OCI-LY7 (cell line): ENCODE data around the gene SNX25. TPM values are rescaled to one million over a fixed set of nuclear protein-coding genes. Genes with fewer than 3 reads are reported as not detected.
"Not testable (repeated sequence)": the region's sequence is repeated elsewhere in the genome, so short reads cannot be mapped to it uniquely, and the experiment has no call there.

Source experiments
- BruUV-seq: library from RNA; stranded (reverse); fragments of 400-500 nt; replicated peaks from 2 replicates; lab custom pipeline; 2021; lab: Mats Ljungman, UMichigan
- CTCF ChIA-PET: fragments of 300-600 bp; sonication (Branson Sonifier 250); formaldehyde crosslinking; loops from one replicate; lab custom pipeline; 2022; ENCODE audit warnings: antibody characterized with exemption; ENCODE audit not compliant: unreplicated experiment; lab: Charles Lee
- POLR2A ChIA-PET: fragments of 300-600 bp; sonication (Branson Sonifier 250); formaldehyde crosslinking; loops from one replicate; lab custom pipeline; 2022; ENCODE audit warnings: antibody characterized with exemption; lab: Charles Lee
- DNase-seq: peaks from one replicate; pipeline ENCODE4 v3.0.0-alpha.2; 2015; ENCODE audit warnings: low spot score
- H2AFZ ChIP-seq: fragments of 200-600 bp; sonication (generic), shearing (Covaris generic); 2 replicates; pipeline ENCODE4 v1.6.1; 2014; ENCODE audit warnings: mild to moderate bottlenecking, antibody characterized with exemption, low read length, moderate library complexity
- H3K27ac ChIP-seq: fragments of 200-600 bp; sonication (generic); 2 replicates; pipeline ENCODE4 v1.5.1; 2014; ENCODE audit warnings: mixed run types, low read depth, mild to moderate bottlenecking, moderate library complexity, low read length, inconsistent platforms; ENCODE audit not compliant: poor library complexity, severe bottlenecking
- H3K36me3 ChIP-seq: fragments of 200-600 bp; sonication (generic); 2 replicates; pipeline ENCODE4 v1.6.1; 2014; ENCODE audit warnings: mild to moderate bottlenecking, antibody characterized with exemption, low read length, moderate library complexity, mixed read lengths; ENCODE audit not compliant: insufficient read depth
- H3K4me1 ChIP-seq: fragments of 200-600 bp; sonication (generic); 2 replicates; pipeline ENCODE4 v1.5.1; 2014; ENCODE audit warnings: mild to moderate bottlenecking, low read length; ENCODE audit not compliant: insufficient read depth, poor library complexity, severe bottlenecking
- H3K4me2 ChIP-seq: fragments of 200-600 bp; sonication (generic); 2 replicates; pipeline ENCODE4 v1.6.1; 2014; ENCODE audit warnings: mild to moderate bottlenecking, low read length
- H3K4me3 ChIP-seq: fragments of 200-600 bp; sonication (generic); 2 replicates; pipeline ENCODE4 v1.5.1; 2014; ENCODE audit warnings: mild to moderate bottlenecking, low read depth, low read length; ENCODE audit not compliant: poor library complexity, severe bottlenecking
- H3K79me2 ChIP-seq: fragments of 200-600 bp; sonication (generic); 2 replicates; pipeline ENCODE4 v1.6.1; 2016; ENCODE audit warnings: low read depth, mild to moderate bottlenecking, low read length, moderate library complexity, mixed read lengths; ENCODE audit not compliant: insufficient read depth
- H3K9me2 ChIP-seq: fragments of 200-600 bp; sonication (generic); 2 replicates; pipeline ENCODE4 v1.6.1; 2016; ENCODE audit warnings: mild to moderate bottlenecking, low read length, mixed read lengths; ENCODE audit not compliant: insufficient read depth
- H3K9me3 ChIP-seq: fragments of 200-600 bp; sonication (generic); 2 replicates; pipeline ENCODE4 v1.6.1; 2014; ENCODE audit warnings: mild to moderate bottlenecking, mixed run types, low read length, mixed read lengths
- H4K20me1 ChIP-seq: fragments of 200-600 bp; sonication (generic); 2 replicates; pipeline ENCODE4 v1.6.1; 2014; ENCODE audit warnings: mild to moderate bottlenecking, antibody characterized with exemption, low read length, moderate library complexity, mixed read lengths; ENCODE audit not compliant: insufficient read depth
- EZH2phosphoT487 ChIP-seq: fragments of 200-600 bp; sonication (generic); IDR thresholded peaks from 2 replicates; pipeline ENCODE4 v1.6.1; 2018; ENCODE audit warnings: low read depth, borderline replicate concordance, mild to moderate bottlenecking, mixed run types, antibody characterized with exemption, low read length, moderate library complexity, mixed read lengths
- intact Hi-C: fragments of 100-400 bp; cut with micrococcal nuclease; formaldehyde crosslinking; loops from one replicate; pipeline ENCODE4 v1.10.0; 2022; ENCODE audit not compliant: unreplicated experiment
- total RNA-seq, 2 experiments: library from RNA; depleted of rRNA in 1 of 2; stranded (reverse); fragments of >200 nt in 1 of 2; shearing (Covaris generic) in 1 of 2; gene quantifications; 2 replicates each; pipeline ENCODE4 v1.2.3, GENCODE V29; 2014 to 2022
- TF ChIP-seq, protein P1 (sequence below): fragments of 200-600 bp; sonication (generic); conservative IDR thresholded peaks from 2 replicates; pipeline ENCODE4 v1.5.1; 2014; ENCODE audit warnings: mild to moderate bottlenecking, antibody characterized with exemption, low read length, moderate library complexity, mixed read lengths

SNX25 gene
- total RNA-seq, 2 experiments from 2014 or later = 33.7 to 55.6 TPM

DNA sequence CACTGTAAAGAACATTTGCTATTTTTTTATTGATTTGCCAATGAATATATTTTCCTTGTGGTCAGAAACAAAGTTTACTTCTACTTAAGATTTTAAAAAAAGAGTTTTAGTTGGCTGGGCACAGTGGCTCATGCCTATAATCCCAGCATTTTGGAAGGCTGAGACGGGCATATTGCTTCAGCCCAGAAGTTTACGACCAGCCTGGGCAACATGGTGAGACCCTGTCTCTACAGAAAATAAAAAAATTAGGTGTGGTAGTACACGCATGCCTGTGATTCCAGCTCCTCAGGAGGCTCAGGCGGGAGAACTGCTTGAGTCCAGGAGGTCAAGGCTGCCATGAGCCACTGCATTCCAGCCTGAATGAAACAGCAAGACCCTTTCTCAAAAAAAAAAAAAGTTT lies 149.6 kb downstream of the SNX25 start:
- no peak for DNase-seq
- no TSS peak for BruUV-seq
- TF ChIP-seq, protein P1, sequence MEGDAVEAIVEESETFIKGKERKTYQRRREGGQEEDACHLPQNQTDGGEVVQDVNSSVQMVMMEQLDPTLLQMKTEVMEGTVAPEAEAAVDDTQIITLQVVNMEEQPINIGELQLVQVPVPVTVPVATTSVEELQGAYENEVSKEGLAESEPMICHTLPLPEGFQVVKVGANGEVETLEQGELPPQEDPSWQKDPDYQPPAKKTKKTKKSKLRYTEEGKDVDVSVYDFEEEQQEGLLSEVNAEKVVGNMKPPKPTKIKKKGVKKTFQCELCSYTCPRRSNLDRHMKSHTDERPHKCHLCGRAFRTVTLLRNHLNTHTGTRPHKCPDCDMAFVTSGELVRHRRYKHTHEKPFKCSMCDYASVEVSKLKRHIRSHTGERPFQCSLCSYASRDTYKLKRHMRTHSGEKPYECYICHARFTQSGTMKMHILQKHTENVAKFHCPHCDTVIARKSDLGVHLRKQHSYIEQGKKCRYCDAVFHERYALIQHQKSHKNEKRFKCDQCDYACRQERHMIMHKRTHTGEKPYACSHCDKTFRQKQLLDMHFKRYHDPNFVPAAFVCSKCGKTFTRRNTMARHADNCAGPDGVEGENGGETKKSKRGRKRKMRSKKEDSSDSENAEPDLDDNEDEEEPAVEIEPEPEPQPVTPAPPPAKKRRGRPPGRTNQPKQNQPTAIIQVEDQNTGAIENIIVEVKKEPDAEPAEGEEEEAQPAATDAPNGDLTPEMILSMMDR = no peak
- no peak for TF ChIP-seq EZH2phosphoT487
- Histone ChIP-seq H3K4me1 (no peaks in the 10 kb centered on the region), H3K79me2 (no peaks in the 10 kb centered on the region), H4K20me1 (no peaks in the 10 kb centered on the region), H2AFZ (no peak overlapping the region), H3K27ac (no peak overlapping the region), H3K4me3 (no peak overlapping the region), H3K36me3 (peaks cover 42% of the 10 kb centered on the region), H3K9me2 (no peaks in the 10 kb centered on the region), H3K9me3 (no peaks in the 10 kb centered on the region), H3K4me2 (no peak overlapping the region)
- intact Hi-C loops = no loop called here
- POLR2A ChIA-PET = interaction anchor here (1.0 to 1.2 kb wide), 2 partner anchors 10 to 14 kb away, joined by 4 to 5 read pairs; no protein-coding TSS in a partner anchor
- CTCF ChIA-PET = no interaction called here

DNA sequence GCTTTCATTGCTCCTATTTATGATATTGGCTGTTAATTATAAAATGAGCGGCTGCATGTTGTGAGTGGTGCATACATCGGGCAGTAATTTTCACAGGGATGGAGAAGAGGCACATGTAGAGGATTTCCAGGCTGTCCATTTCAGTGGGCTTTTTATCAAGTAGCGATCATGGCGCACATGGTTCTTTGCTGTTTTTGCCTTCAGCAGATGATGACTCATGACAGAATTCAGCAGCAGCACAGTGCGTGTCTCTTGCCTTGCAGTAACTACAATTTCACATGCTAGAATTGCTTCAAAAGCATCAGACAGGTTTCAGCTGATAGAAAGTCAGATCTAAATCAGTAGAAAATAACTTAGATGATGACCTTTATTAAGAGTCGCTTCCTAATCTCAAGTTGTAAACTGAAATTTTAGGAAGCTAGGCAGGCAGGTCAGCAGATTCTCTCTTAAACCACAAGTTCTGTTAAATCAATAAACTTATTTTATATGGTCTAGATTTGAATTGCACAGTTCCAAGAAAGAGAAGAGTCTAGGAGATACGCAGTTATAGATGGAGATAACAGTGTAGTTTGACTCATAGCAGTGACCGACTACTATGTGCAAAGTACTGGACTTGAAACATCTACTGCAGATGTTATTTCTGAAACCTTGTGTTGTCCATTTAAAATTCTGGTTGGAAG lies 150.5 kb downstream of the SNX25 start:
- no peaks in the 10 kb centered on the region for H3K4me1 ChIP-seq
- H4K20me1 ChIP-seq = no peaks in the 10 kb centered on the region
- ChIA-PET POLR2A (interaction anchor here (0.6 kb wide), 1 partner anchor 265 kb away, joined by 3 read pairs; no protein-coding TSS in a partner anchor), CTCF (interaction anchor here (0.6 kb wide), 1 partner anchor 56 kb away, joined by 4 read pairs; no protein-coding TSS in a partner anchor)
- H3K36me3 ChIP-seq = peaks cover 32% of the 10 kb centered on the region; the same call in 1 of the 2 replicates
- BruUV-seq = no TSS peak
- intact Hi-C loops = no loop called here
- H3K79me2 ChIP-seq = no peaks in the 10 kb centered on the region
- no peak for DNase-seq
- no peak overlapping the region for H3K4me3 ChIP-seq
- H3K4me2 ChIP-seq = no peak overlapping the region
- H3K9me2 ChIP-seq = no peaks in the 10 kb centered on the region
- TF ChIP-seq, protein P1 = no peak
- no peak for TF ChIP-seq EZH2phosphoT487
- H2AFZ ChIP-seq = no peak overlapping the region
- no peaks in the 10 kb centered on the region for H3K9me3 ChIP-seq
- no peak overlapping the region for H3K27ac ChIP-seq

DNA sequence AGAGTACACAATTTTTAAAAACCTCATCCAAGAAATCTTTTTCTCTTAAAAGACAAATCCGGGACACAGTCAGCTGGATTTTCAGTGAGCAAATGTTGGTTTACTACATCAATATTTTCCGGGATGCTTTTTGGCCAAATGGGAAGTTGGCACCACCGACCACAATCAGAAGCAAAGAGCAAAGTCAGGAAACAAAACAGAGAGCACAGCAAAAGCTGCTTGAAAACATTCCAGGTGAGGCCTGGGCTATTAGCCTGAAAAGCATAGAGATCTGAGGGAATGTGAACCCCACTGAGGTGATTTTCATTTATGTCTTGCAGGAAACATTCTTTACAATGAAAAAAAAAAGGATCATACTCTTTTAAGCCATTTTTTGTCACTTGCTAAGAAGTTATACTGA lies 152.5 kb downstream of the SNX25 start:
- Histone ChIP-seq H4K20me1 (no peaks in the 10 kb centered on the region), H3K4me2 (no peak overlapping the region), H3K79me2 (no peaks in the 10 kb centered on the region), H2AFZ (no peak overlapping the region), H3K9me3 (no peaks in the 10 kb centered on the region), H3K36me3 (peaks cover 37% of the 10 kb centered on the region; the same call in 1 of the 2 replicates), H3K4me3 (no peak overlapping the region), H3K9me2 (no peaks in the 10 kb centered on the region), H3K4me1 (no peaks in the 10 kb centered on the region), H3K27ac (no peak overlapping the region)
- ChIA-PET POLR2A (no interaction called here), CTCF (no interaction called here)
- DNase-seq = no peak
- TF ChIP-seq EZH2phosphoT487 = no peak
- TF ChIP-seq, protein P1 = no peak
- BruUV-seq = no TSS peak
- intact Hi-C loops = no loop called here

DNA sequence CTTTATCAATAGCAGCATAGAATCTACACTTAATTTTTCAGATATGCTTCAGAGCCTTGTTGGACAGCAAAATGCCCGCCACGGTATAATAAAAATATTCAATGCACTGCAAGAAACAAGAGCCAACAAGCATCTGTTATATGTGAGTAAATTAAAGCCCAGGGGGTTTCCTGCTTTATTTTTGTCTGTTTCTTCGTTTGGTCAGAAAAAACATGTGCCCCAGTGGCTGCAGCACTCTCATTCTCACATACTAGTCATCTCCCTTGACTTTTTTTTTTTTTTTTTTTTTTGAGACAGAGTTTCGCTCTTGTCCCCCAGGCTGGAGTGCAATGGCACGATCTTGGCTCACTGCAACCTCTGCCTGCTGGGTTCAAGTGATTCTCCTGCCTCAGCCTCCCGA lies 153.2 kb downstream of the SNX25 start:
- intact Hi-C loops, DNase-seq, H3K79me2 ChIP-seq, H4K20me1 ChIP-seq, H3K27ac ChIP-seq, H3K9me3 ChIP-seq, BruUV-seq, H3K4me1 ChIP-seq, H3K9me2 ChIP-seq, H2AFZ ChIP-seq, H3K4me3 ChIP-seq, H3K4me2 ChIP-seq, CTCF ChIA-PET: not testable (repeated sequence)
- H3K36me3 ChIP-seq = peaks cover 34% of the 10 kb centered on the region; the same call in 1 of the 2 replicates
- POLR2A ChIA-PET = interaction anchor here (0.6 kb wide), 1 partner anchor 366 kb away, joined by 3 read pairs; no protein-coding TSS in a partner anchor
